ENCODE data around the gene PARVA. TPM values are rescaled to one million over a fixed set of nuclear protein-coding genes. Genes with fewer than 3 reads are reported as not detected.

Gene PARVA
- total and polyA plus RNA-seq, 9 of the 15 experiments (the other 6 are each of a cell fraction or from before 2014, with no cell fraction given) = 0.11 TPM; not detected in 8

- ChIA-PET POLR2A (interaction anchor here (1.1 kb wide), 1 partner anchor 10 kb away, joined by 3 read pairs; no protein-coding TSS in a partner anchor), CTCF (ENCODE audit: low intra/inter-chr PET ratio) (no interaction called here)
- in situ Hi-C loops (cut with MboI) = no loop called here
- H3K4me1 ChIP-seq (replicated peaks in 1 of 2; ENCODE audit: control insufficient read depth in 2 of 2, insufficient read depth in 2 of 2, low read length in 2 of 2) = no peaks in the 10 kb centered on the region
- no peak overlapping the region for H3K4me3 ChIP-seq
- no peak for FAIRE-seq
- no peak for DNase-seq (ENCODE audit: extremely low read depth in 1 of 4, low spot score in 3 of 4)
- H3K79me2 ChIP-seq (ENCODE audit: control insufficient read depth, insufficient read depth, low read length) = no peaks in the 10 kb centered on the region
- no peak overlapping the region for H3K9ac ChIP-seq (ENCODE audit: insufficient read depth in 1 of 2, low read depth in 2 of 2, low read length in 2 of 2)
- H3K36me3 ChIP-seq (ENCODE audit: control insufficient read depth, insufficient read depth, low read length) = no peaks in the 10 kb centered on the region
- no peaks in the 10 kb centered on the region for H3K9me3 ChIP-seq (replicated peaks; ENCODE audit: control insufficient read depth, insufficient read depth, low read depth, low read length)
- no peaks in the 10 kb centered on the region for H4K20me1 ChIP-seq (replicated peaks; ENCODE audit: control insufficient read depth, insufficient read depth, low read length)
- no peak overlapping the region for H2AFZ ChIP-seq (ENCODE audit: low read depth, low read length)
- WGBS (ENCODE audit: insufficient coverage, low coverage, missing lambda C conversion rate) = 11% methylated on average over 12 of the region's 12 CpGs
- ATAC-seq = no peak
- H3K4me2 ChIP-seq (ENCODE audit: insufficient read depth, low read length) = no peak overlapping the region
- intact Hi-C loops (cut with micrococcal nuclease) = loop anchor here (10.0 kb wide), 1 partner anchor 46 kb away; no protein-coding TSS in a partner anchor
- TF ChIP-seq ZNF589 (CRISPR knock-in tag; IDR thresholded peaks at IDR 0.05; ENCODE audit: low read depth) (no peak), SMARCA5 (IDR thresholded peaks at IDR 0.05) (no peak), SAFB (IDR thresholded peaks at IDR 0.05; ENCODE audit: borderline replicate concordance, low read depth, low read length) (no peak), NFE2 (IDR thresholded peaks at IDR 0.05; ENCODE audit: low read depth) (no peak), ZNF121 (CRISPR knock-in tag; conservative IDR thresholded peaks at IDR 0.05) (no peak), RBM17 (IDR thresholded peaks at IDR 0.05; ENCODE audit: borderline replicate concordance, low read depth, low read length) (no peak), ARID3A (IDR thresholded peaks at IDR 0.05; ENCODE audit: borderline replicate concordance, low read depth, low read length) (no peak), TAF1 (IDR thresholded peaks at IDR 0.05; ENCODE audit: control insufficient read depth, extremely low read depth, insufficient read depth, low read length, severe bottlenecking) (no peak), HNRNPK (IDR thresholded peaks at IDR 0.05; ENCODE audit: low read depth, low read length, poor library complexity, severe bottlenecking) (no peak), ZNF444 (CRISPR knock-in tag; IDR thresholded peaks at IDR 0.05) (no peak), ZNF79 (CRISPR knock-in tag; IDR thresholded peaks at IDR 0.05; ENCODE audit: low read depth) (no peak), CCNT2 (IDR thresholded peaks at IDR 0.05; ENCODE audit: borderline replicate concordance, extremely low read depth, insufficient read length, low read depth, low read length) (no peak), ZBTB9 (CRISPR knock-in tag; IDR thresholded peaks at IDR 0.05) (no peak), CREB5 (CRISPR knock-in tag; IDR thresholded peaks at IDR 0.05) (no peak), SNRNP70 (optimal IDR thresholded peaks at IDR 0.05; ENCODE audit: low read depth, low read length) (no peak), ESRRB (CRISPR knock-in tag; IDR thresholded peaks at IDR 0.05; ENCODE audit: borderline replicate concordance) (no peak)
- no TSS peak for BruUV-seq (replicated peaks)
- H3K27ac ChIP-seq (ENCODE audit: extremely low read depth, low read depth, low read length) = no peak overlapping the region
- H3K9me1 ChIP-seq (ENCODE audit: control insufficient read depth, insufficient read depth, low read length) = no peaks in the 10 kb centered on the region
- H3K27me3 ChIP-seq (ENCODE audit: control insufficient read depth in 2 of 2, insufficient read depth in 2 of 2, low read length in 2 of 2) = peaks cover 5 to 11% of the 10 kb centered on the region in 2 experiments; a peak in 3 of 5 replicates
These were observed 18.8 kb upstream of the PARVA start for GRCh38 chr11:12358302-12359188.

Data from K562 (cell line).